K562 (cell line): ENCODE results near the gene CKMT2. TPM values are rescaled to one million over a fixed set of nuclear protein-coding genes. Genes with fewer than 3 reads are reported as not detected.

Source experiments
- ATAC-seq: fragments of 200-7000 bp; cut with Tn5 transposase; 3 replicates; pipeline ENCODE4 v1.9.1; 2020; ENCODE audit warnings: moderate library complexity
- BruUV-seq: library from RNA; stranded (reverse); fragments of 400-500 nt; replicated peaks from 2 replicates; lab custom pipeline; 2021; lab: Mats Ljungman, UMichigan
- CTCF ChIA-PET: fragments of 300-600 bp; formaldehyde crosslinking; extraction: SDS; loops from one replicate; lab custom pipeline; 2021; ENCODE audit warnings: low intra/inter-chr PET ratio; lab: Yijun Ruan, JAX
- POLR2A ChIA-PET: fragments of 300-600, 350-650 bp; sonication (Branson Sonifier 250); formaldehyde crosslinking; extraction: SDS; loops from one replicate; lab custom pipeline; 2021; ENCODE audit warnings: antibody characterized with exemption, inconsistent platforms; lab: Yijun Ruan, JAX
- DNase-seq, 4 experiments: peaks; one replicate each; pipeline versions ENCODE4 v3.0.0 to v3.0.0-alpha.2; 2011 to 2018; ENCODE audit warnings: low spot score in 3 of 4, mixed read lengths in 3 of 4; ENCODE audit errors: extremely low read depth in 1 of 4
- FAIRE-seq: peaks from 2 replicates; lab custom pipeline; 2011; peaks lifted over from hg19 to GRCh38; lab: Jason Lieb, UNC
- H2AFZ ChIP-seq: 2 replicates; pipeline ENCODE4 v1.6.0; 2011; ENCODE audit warnings: low read depth, low read length, control low read depth, inconsistent platforms
- H3K27ac ChIP-seq: fragments of 200-600 bp; 3 replicates; pipeline ENCODE4 v1.8.0; 2011; ENCODE audit warnings: low read depth, mild to moderate bottlenecking, control low read depth, inconsistent platforms, low read length, moderate library complexity, mixed read lengths; ENCODE audit errors: extremely low read depth
- H3K27me3 ChIP-seq, 2 experiments: fragments of 300-600 bp in 1 of 2; 2 replicates in 1 of 2; 3 replicates in 1 of 2; pipeline versions ENCODE4 v1.6.0 to v1.8.0; 2011; ENCODE audit warnings: inconsistent platforms in 2 of 2, low read length in 2 of 2, mild to moderate bottlenecking in 1 of 2, mixed read lengths in 1 of 2, moderate library complexity in 1 of 2; ENCODE audit not compliant: control insufficient read depth in 2 of 2, insufficient read depth in 2 of 2
- H3K36me3 ChIP-seq: fragments of 300-600 bp; 3 replicates; pipeline ENCODE4 v1.8.0; 2011; ENCODE audit warnings: mild to moderate bottlenecking, low read length, inconsistent platforms; ENCODE audit not compliant: control insufficient read depth, insufficient read depth
- H3K4me1 ChIP-seq, 2 experiments: fragments of 200-600 bp in 1 of 2; replicated peaks in 1 of 2; 2 replicates in 1 of 2; 3 replicates in 1 of 2; pipeline versions ENCODE4 v1.5.1 to v1.8.0; 2011; ENCODE audit warnings: inconsistent platforms in 2 of 2, low read length in 2 of 2, mild to moderate bottlenecking in 1 of 2, mixed read lengths in 1 of 2, moderate library complexity in 1 of 2; ENCODE audit not compliant: control insufficient read depth in 2 of 2, insufficient read depth in 2 of 2
- H3K4me2 ChIP-seq: 2 replicates; pipeline ENCODE4 v1.6.1; 2011; ENCODE audit warnings: low read length, control low read depth, inconsistent platforms, mixed read lengths; ENCODE audit not compliant: insufficient read depth
- H3K4me3 ChIP-seq: fragments of 200-600 bp; sonication (generic), shearing (Covaris generic); 2 replicates; pipeline ENCODE4 v1.5.1; 2016; ENCODE audit warnings: control low read depth, inconsistent platforms
- H3K79me2 ChIP-seq: fragments of 200-600 bp; 3 replicates; pipeline ENCODE4 v1.8.0; 2011; ENCODE audit warnings: low read length, inconsistent platforms; ENCODE audit not compliant: control insufficient read depth, insufficient read depth
- H3K9ac ChIP-seq, 2 experiments: 2 replicates each; pipeline versions ENCODE4 v1.6.0 to v1.6.1; 2011; ENCODE audit warnings: low read depth in 2 of 2, low read length in 2 of 2, control low read depth in 1 of 2, inconsistent platforms in 1 of 2, mild to moderate bottlenecking in 1 of 2, mixed read lengths in 1 of 2; ENCODE audit not compliant: insufficient read depth in 1 of 2
- H3K9me1 ChIP-seq: one replicate; pipeline ENCODE4 v1.6.0; 2011; ENCODE audit warnings: inconsistent platforms, mild to moderate bottlenecking, low read length, moderate library complexity; ENCODE audit not compliant: control insufficient read depth, insufficient read depth
- H3K9me3 ChIP-seq: replicated peaks from 2 replicates; pipeline ENCODE4 v1.5.1; 2011; ENCODE audit warnings: low read depth, low read length, inconsistent platforms; ENCODE audit not compliant: control insufficient read depth, insufficient read depth
- H4K20me1 ChIP-seq: replicated peaks from 2 replicates; pipeline ENCODE4 v1.6.1; 2011; ENCODE audit warnings: low read length, inconsistent platforms, mixed read lengths; ENCODE audit not compliant: control insufficient read depth, insufficient read depth
- BDP1 ChIP-seq: IDR thresholded peaks from 3 replicates; pipeline ENCODE4 v1.6.1; 2011; ENCODE audit not compliant: insufficient read length, insufficient read depth
- FIP1L1 ChIP-seq: fragments of 200-400 bp; formaldehyde crosslinking; IDR thresholded peaks from 2 replicates; pipeline ENCODE4 v1.6.1; 2018; ENCODE audit warnings: mild to moderate bottlenecking, low read depth, low read length; ENCODE audit not compliant: poor library complexity, severe bottlenecking
- KLF1 ChIP-seq: fragments of 450-650 bp; IDR thresholded peaks from 2 replicates; pipeline ENCODE4 v1.6.1; 2016; ENCODE audit warnings: missing genetic modification characterization, missing compliant biosample characterization
- KLF13 ChIP-seq: fragments of 450-650 bp; IDR thresholded peaks from 2 replicates; pipeline ENCODE4 v1.6.1; 2016; ENCODE audit warnings: missing genetic modification characterization, low read depth, mild to moderate bottlenecking, missing compliant biosample characterization, moderate library complexity, borderline replicate concordance
- L3MBTL2 ChIP-seq: fragments of 450-650 bp; IDR thresholded peaks from 2 replicates; pipeline ENCODE4 v1.6.1; 2016; ENCODE audit warnings: mild to moderate bottlenecking, moderate library complexity
- MAFF ChIP-seq: IDR thresholded peaks from 2 replicates; pipeline ENCODE4 v1.6.1; 2012; ENCODE audit warnings: low read length, improper control_type of control experiment
- MBD2 ChIP-seq: sonication (generic); IDR thresholded peaks from 2 replicates; pipeline ENCODE4 v1.6.1; 2016; ENCODE audit warnings: low read depth, borderline replicate concordance
- ZBTB1 ChIP-seq: sonication (generic); formaldehyde crosslinking; IDR thresholded peaks from 2 replicates; pipeline ENCODE4 v1.8.1; 2023; ENCODE audit warnings: missing genetic modification reagents, low read depth, mild to moderate bottlenecking, borderline replicate concordance
- ZNF79 ChIP-seq: fragments of 250-450 bp; sonication (Bioruptor Pico); IDR thresholded peaks from 2 replicates; pipeline ENCODE4 v1.4.0; 2020; ENCODE audit warnings: low read depth, mild to moderate bottlenecking, moderate library complexity
- WGBS: fragments of 100-300 bp; shearing (Covaris generic); methylation state at CpG from one replicate; pipeline ENCODE4 v1.1.6; 2016; ENCODE audit warnings: low coverage, mixed read lengths; ENCODE audit not compliant: insufficient coverage; ENCODE audit errors: missing lambda C conversion rate; 5-methylcytosine and 5-hydroxymethylcytosine counted together
- in situ Hi-C: fragments of 300-500 bp; cut with MboI; formaldehyde crosslinking; loops from 4 replicates; pipeline ENCODE4 v1.15.0; 2018; ENCODE audit warnings: inconsistent platforms, mixed read lengths
- intact Hi-C: fragments of 100-400 bp; cut with micrococcal nuclease; formaldehyde crosslinking; loops from 2 replicates; pipeline ENCODE4 v1.14.2; 2022
- polyA plus RNA-seq, 8 experiments: library from polyadenylated mRNA; depleted of rRNA in 4 of 8; stranded (reverse) in 5 of 8; unstranded in 3 of 8; fragments of >200 nt; fragmentation: Nextera tagmentation in 2 of 8; fragmentation: Illumina TruSeq in 1 of 8; extraction: Ambion mirVana in 2 of 8; extraction: Trizol in 1 of 8; gene quantifications; 2 replicates each; pipeline versions ENCODE4 v1.2.1 to v1.2.3, GENCODE V29; 2011 to 2014; ENCODE audit warnings: inconsistent platforms in 1 of 8, missing spikeins in 1 of 8
- total RNA-seq, 7 experiments: library from RNA; depleted of rRNA in 6 of 7; stranded (reverse); fragments of >200 nt in 6 of 7; fragmentation: Illumina TruSeq in 2 of 7; extraction: Trizol in 2 of 7; gene quantifications; 2 replicates each; pipeline versions ENCODE4 v1.2.1 to v1.2.3, GENCODE V29; 2011 to 2021; ENCODE audit warnings: low replicate concordance in 1 of 7
- TF ChIP-seq, protein P1 (sequence below): fragments of 250-450 bp; sonication (Bioruptor Pico); IDR thresholded peaks from 2 replicates; pipeline ENCODE4 v1.8.0; 2021; ENCODE audit warnings: moderate library complexity, mild to moderate bottlenecking, inconsistent platforms
- TF ChIP-seq, protein P2 (sequence below): sonication (generic); formaldehyde crosslinking; IDR thresholded peaks from 2 replicates; pipeline ENCODE4 v1.8.1; 2022; ENCODE audit warnings: missing genetic modification reagents

Gene CKMT2
- total and polyA plus RNA-seq, 9 of the 15 experiments (the other 6 are each of a cell fraction or from before 2014, with no cell fraction given), result 0.03 TPM; not detected in 8

DNA sequence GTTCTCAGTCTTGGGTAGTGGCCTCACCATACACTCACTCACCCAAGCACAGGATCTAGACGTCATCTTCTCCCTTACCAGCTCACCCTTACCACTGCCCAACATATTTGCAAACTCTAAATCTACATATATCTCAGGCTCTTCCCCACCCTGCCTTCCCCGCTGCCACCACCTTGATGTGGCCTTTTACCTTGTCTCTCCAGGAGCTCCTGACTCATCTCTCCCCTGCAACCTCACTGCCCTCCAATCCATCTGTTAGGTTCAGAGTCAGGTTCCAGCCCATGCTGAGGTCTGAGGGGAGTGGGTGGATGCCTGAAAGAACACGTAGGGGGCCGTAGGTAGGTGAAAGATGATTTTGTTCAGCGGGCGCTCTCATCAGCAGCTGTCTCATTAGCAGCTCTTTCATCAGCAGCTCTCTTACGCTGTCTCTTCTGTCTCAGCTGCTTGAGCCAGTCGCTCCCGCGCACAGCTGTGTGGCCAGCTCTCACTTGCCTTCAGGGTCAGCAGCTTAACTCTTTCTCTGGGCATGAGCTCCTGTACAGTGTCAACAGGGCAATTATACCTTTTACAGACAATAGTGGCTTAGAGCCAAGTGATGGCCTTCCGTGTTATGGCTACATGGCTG is 23.1 kb upstream of the CKMT2 start:
- H4K20me1 ChIP-seq, result no peaks in the 10 kb centered on the region
- POLR2A ChIA-PET, result interaction anchor here (0.8 kb wide), 1 partner anchor 9 kb away, joined by 3 read pairs; no protein-coding TSS in a partner anchor
- H3K36me3 ChIP-seq, result no peaks in the 10 kb centered on the region
- FAIRE-seq, result no peak
- no TSS peak for BruUV-seq
- no peak for DNase-seq
- H3K9me3 ChIP-seq, result no peaks in the 10 kb centered on the region
- H3K4me2 ChIP-seq, result no peak overlapping the region
- in situ Hi-C loops (no loop called here), intact Hi-C loops (loop anchor here (5.0 kb wide), 1 partner anchor 87 kb away; no protein-coding TSS in a partner anchor)
- no peak overlapping the region for H3K27ac ChIP-seq
- ATAC-seq, result no peak
- CTCF ChIA-PET, result no interaction called here
- no peak overlapping the region for H3K4me3 ChIP-seq
- H3K27me3 ChIP-seq, result peaks cover 36 to 55% of the 10 kb centered on the region in 2 experiments
- no peaks in the 10 kb centered on the region for H3K9me1 ChIP-seq
- WGBS, result 0% methylated on average over 9 of the region's 11 CpGs
- H2AFZ ChIP-seq, result no peak overlapping the region
- no peak for TF ChIP-seq MBD2
- TF ChIP-seq L3MBTL2, result no peak
- TF ChIP-seq, protein P1, sequence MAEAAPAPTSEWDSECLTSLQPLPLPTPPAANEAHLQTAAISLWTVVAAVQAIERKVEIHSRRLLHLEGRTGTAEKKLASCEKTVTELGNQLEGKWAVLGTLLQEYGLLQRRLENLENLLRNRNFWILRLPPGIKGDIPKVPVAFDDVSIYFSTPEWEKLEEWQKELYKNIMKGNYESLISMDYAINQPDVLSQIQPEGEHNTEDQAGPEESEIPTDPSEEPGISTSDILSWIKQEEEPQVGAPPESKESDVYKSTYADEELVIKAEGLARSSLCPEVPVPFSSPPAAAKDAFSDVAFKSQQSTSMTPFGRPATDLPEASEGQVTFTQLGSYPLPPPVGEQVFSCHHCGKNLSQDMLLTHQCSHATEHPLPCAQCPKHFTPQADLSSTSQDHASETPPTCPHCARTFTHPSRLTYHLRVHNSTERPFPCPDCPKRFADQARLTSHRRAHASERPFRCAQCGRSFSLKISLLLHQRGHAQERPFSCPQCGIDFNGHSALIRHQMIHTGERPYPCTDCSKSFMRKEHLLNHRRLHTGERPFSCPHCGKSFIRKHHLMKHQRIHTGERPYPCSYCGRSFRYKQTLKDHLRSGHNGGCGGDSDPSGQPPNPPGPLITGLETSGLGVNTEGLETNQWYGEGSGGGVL (CRISPR knock-in tag), result no peak
- no peak for TF ChIP-seq BDP1
- no peak for TF ChIP-seq ZBTB1 (CRISPR knock-in tag)
- no peak for TF ChIP-seq KLF13
- no peak for TF ChIP-seq MAFF
- no peak for TF ChIP-seq KLF1 (tag)
- no peak for TF ChIP-seq ZNF79 (CRISPR knock-in tag)
- TF ChIP-seq FIP1L1, result no peak
- TF ChIP-seq, protein P2, sequence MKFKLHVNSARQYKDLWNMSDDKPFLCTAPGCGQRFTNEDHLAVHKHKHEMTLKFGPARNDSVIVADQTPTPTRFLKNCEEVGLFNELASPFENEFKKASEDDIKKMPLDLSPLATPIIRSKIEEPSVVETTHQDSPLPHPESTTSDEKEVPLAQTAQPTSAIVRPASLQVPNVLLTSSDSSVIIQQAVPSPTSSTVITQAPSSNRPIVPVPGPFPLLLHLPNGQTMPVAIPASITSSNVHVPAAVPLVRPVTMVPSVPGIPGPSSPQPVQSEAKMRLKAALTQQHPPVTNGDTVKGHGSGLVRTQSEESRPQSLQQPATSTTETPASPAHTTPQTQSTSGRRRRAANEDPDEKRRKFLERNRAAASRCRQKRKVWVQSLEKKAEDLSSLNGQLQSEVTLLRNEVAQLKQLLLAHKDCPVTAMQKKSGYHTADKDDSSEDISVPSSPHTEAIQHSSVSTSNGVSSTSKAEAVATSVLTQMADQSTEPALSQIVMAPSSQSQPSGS (CRISPR knock-in tag), result no peak
- TF ChIP-seq, all 486 proteins: peak for 0
- Histone ChIP-seq H3K79me2 (no peaks in the 10 kb centered on the region), H3K4me1 (no peaks in the 10 kb centered on the region), H3K9ac (no peak overlapping the region)
